ENCODE data around the gene TRMT10B. TPM values are rescaled to one million over a fixed set of nuclear protein-coding genes. Genes with fewer than 3 reads are reported as not detected.

Gene TRMT10B
- 4.2 TPM in 2 replicates for total RNA-seq

GRCh38 chr9:37753489-37754190, at the start of gene TRMT10B:
Gene TRMT10B (plus strand): TSS chr9:37753805. CDS start chr9:37761932, 8,127 bp downstream.

GRCh38 chr9:37784616-37785483, 31.2 kb downstream of the TRMT10B start, which contains the start of gene EXOSC3:
Gene EXOSC3 (minus strand): TSS chr9:37785064. CDS start chr9:37785044, 20 bp downstream.

GRCh38 chr9:37800631-37801286, 47.2 kb downstream of the TRMT10B start, which contains the start of gene DCAF10:
Gene DCAF10 (plus strand): TSS chr9:37800797. CDS start chr9:37800867, 70 bp downstream.

Other genes with a start within 250 kb of the TRMT10B start
- 15.5 and 29.4 TPM in 2 replicates for gene FBXO10, start 177.4 kb upstream of the TRMT10B start, total RNA-seq
- gene TOMM5, start 161.2 kb upstream of the TRMT10B start, total RNA-seq: 117 and 145 TPM in 2 replicates
- under 0.01 TPM in 1 of 2 replicates, not detected in the other for gene FRMPD1, start 102.9 kb upstream of the TRMT10B start, total RNA-seq
- 34.4 and 58.8 TPM in 2 replicates for gene EXOSC3, start 31.3 kb downstream of the TRMT10B start, total RNA-seq
- gene DCAF10, start 47.0 kb downstream of the TRMT10B start, total RNA-seq: 26.9 and 28.1 TPM in 2 replicates
- 60.8 and 70.1 TPM in 2 replicates for gene SLC25A51, start 150.3 kb downstream of the TRMT10B start, total RNA-seq

Measured in uterine smooth muscle cell (primary cell).